ENCODE measurements around the gene MRPL22.
A peak's percentile ranks its signal among the peaks of the same experiment; 100 is the strongest.
"Not testable (repeated sequence)": the region's sequence is repeated elsewhere in the genome, so short reads cannot be mapped to it uniquely, and the experiment has no call there.

Gene MRPL22

DNA sequence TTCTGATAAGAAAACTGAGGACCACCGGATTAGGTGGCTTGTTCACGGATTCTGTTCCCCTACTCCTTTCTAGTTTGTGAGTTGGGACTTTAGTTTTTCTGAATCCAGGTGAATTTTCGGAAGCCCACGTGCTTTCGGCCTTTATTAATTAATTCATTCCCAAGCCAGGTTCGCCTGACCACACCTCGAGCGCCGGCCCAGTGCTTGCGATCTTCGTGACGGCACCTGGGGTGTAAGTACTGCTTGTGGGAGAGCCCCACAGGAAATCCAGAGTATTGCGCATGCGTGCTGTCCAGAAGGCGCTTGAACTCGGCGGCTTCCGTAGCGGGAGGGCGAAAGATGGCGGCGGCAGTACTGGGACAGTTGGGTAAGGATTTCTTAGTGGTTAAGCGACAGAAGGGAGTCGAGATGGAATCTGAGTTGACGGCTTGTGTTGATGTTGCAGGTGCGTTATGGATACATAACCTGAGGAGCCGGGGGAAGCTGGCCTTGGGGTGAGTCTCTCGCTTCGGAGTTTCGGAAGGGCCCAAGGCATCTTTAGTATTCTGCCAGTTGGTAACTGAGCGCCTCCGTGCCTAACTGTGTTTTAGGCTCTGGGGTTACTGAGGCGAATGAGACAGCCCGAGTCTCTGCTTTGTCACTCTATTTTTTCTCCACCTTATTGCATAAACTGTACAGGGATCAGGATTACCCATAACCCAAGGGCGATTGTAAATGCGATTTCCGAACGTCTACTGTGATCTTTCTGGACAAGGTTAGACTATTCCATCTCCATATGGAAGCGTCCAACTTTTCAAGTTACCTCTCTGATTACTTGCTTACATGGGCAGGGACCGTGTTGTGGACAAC lies at the start of gene MRPL22:
TSS of gene MRPL22 (plus strand) at position 302 of the 849 bp plus-strand sequence. CDS start at position 340, 38 bp downstream.
- peak; percentile 89 for DNase-seq (ENCODE audit: low read depth)

DNA sequence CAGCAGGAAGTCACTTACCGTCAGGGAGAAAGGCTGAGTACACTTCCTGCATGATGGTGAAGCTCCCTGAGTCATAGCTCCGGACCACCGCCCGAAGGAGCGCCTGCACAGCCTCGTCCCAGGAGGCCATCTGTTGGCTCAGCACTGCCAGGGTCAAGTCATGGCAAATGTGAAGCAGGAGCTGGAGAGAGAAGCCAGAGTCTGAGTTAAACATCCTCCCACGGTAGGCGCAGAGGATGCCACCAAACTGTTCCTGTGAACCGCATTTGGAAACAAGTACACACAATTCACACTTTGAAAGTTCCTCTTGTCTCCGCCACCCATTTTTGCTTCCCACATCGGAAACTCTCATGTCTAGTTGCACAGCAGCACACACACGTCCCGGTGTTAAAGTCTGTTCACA lies 48.5 kb upstream of the MRPL22 start:
- no peak for DNase-seq (ENCODE audit: low read depth)

DNA sequence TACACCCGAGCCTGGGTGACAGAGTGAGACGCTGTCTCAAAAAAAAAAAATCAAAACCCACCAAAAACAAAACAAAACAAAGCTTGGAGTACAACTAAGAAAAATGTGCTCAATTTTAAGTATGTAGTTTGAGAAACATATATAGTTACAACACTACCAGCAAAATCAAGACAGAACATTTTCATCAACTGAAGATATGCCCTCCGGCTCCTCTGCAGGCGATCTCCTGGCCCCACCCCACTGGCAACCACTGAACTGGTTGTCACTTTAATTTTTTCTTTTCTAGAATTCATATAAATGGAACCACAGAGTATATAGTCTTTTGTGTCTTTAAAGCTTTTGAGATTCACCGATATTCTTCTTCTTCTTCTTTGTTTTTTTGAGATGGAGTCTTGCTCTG lies 47.5 kb upstream of the MRPL22 start:
- DNase-seq (ENCODE audit: low read depth) = no peak

DNA sequence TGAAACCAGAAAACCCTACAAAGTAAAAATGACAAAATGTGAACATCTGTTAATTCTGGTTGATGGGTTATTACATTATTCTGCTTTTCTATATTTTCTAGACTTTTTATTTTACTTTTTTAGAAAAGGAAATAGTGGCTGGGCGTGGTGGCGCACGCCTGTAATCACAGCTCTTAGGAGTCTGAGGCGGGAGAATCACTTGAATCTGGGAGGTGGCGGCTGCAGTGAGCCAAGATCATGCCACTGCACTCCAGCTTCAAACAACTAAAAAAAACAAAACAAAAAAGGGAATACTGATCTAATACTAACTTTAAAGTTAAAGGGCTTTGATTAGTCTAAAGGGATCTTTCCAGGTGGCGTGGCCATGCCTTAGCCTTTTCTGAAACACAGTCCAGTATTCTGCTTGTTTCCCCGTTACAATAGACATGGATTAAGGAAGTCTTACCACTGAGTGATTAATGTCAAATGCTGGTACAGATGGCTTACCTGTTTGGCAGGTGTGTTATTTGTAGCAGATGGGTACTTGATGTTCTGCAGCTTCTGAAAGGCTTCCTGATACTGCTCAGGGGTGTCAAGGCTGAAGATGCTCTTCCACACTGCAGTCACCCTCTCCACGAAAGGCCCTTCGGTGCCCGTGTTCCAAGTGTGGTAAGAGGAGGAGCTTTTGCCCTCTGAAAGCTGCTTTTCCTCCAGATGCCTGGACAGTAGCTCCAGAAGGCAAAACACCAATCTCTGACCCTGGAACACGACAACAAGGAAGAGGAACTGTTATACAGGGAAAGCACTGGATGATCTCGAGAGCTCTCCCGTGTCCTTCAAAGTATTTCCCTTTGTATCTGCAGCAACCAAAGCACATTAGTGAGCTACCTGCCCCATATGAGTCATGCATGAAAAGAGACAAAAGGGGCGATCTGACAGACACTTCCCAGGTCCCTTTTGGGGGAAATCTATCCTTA lies 45.0 kb upstream of the MRPL22 start:
- no peak for DNase-seq (ENCODE audit: low read depth)

DNA sequence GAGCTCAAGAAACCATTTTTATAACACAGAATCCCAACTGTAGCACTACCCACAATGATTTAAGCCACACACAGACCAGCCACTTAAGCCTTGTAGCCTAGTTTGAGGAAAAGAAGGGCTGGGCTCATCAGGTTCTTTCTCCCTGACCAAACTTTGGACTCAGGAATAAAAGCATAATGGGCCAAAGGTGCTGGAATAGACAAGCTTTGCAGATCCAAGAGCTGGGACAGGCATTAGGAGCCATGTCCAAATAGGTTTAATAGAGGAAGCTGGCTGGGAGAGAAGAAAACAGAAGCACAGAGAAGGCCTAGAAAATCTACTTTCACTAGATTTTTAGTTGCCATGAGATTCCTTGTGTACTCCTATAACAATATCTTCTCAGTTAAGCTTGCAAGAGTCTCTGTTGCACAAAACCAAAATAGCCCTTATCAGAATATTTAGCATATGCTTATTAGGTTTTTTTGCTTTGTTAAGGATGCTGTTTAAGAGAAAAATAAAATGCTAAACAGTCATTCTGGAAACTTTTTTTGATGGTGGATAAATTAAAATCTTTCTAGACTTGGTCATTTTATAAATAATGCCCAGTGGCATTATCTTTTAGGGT lies 44.2 kb upstream of the MRPL22 start:
- no peak for DNase-seq (ENCODE audit: low read depth)

DNA sequence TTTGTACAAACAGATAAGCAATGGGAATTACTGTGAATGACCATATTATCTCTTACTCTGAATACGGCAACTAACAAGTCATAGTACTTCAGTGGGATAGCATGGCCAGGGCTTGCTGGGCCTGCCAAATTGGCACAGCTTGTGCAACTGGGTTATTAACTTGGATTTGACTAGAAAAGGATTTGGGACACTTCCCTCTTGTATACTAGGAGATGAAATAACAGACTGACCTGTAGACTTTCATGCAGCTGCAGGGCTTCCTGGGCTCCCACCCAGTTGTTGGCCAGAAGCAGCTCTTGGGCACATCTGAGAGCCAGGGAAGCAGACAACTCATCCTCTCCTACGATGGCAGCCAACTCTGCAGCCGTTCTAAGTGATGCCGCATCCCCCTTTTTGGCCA lies 42.7 kb upstream of the MRPL22 start:
- DNase-seq (ENCODE audit: low read depth) = no peak

DNA sequence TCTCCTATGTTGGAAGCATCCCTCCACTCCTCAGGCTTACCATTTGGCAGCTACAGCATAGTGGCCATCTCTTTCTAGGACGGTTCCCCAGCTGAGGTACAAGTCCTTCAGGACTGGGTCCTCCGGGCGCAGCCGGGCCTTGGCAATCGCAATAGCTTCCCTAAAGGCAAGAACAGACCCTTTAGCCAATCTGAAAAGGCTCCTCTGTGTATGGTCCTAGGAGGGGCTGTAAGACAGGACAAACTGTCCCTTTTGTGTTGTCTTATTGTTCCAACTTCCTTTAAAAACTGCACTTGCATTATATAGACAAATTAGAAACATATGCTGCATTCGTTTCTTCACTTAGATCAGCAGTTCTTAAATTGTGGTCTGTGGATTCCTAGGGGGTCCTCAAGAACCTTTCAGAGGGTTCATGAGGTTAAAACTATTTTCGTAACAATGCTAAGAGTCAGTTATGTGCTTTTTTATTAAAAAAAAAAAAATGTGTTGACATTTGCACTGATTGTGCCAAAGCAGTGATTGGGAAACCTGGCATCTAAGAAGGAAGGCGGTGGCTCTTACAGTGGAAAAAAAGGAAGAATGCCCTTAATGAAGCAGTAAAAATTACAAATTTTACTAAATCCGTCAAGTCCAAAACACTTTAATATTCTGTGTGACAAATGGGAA lies 41.6 kb upstream of the MRPL22 start:
- no peak for DNase-seq (ENCODE audit: low read depth)

DNA sequence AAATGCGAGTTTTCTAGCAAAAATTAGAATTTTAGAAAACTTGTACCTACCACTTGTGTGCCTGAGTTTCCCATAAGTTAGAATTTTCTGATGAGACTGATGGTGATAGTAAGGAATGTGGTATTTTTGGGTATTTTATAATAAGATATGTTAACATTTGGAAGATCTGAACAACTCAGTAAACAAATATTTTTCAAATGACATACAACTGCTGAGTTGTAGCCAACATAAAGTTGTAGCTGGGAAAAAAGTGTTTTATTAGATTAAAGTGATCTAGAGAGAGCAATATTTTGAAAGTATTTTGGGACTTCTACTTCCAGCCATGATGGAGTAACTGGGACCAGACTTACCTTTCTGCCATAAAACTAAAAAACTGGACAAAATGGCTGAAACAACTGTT lies 40.8 kb upstream of the MRPL22 start:
- DNase-seq (ENCODE audit: low read depth) = no peak

DNA sequence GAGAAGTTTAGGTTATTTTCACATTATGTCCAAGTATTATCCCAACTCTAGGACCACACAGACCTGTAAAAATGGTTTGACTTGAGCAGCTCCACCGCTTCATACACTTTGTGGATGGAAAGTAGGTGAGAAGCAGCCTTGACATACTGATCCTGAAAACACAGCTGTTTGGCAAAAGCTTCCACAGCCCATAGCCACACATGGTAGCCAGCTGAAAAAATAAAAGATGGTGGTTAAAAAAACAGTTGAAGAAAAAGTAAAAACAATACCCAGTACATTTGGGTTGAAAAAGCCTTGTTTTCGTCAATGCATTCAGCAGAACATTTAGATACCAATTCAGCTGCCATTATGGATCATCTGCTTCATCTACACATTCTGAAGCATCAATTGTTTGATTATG lies 39.6 kb upstream of the MRPL22 start:
- no peak for DNase-seq (ENCODE audit: low read depth)

DNA sequence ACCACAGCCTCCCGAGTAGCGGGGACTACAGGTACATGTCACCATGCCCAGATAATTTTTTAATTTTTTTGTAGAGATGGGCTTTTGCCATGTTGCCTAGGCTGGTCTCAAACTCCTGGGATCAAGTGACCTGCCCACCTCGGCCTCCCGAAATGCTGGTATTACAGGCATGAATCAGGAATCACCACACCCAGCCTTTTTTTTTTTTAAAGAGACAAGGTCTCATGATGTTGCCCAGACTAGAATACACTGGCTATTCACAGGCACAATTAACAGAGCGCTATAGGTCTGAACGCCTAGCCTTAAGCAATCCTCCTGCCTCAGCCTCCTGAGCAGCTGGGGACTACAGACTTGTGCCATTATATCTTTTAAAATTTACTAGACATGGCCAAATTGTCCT lies 39.0 kb upstream of the MRPL22 start:
- no peak for DNase-seq (ENCODE audit: low read depth)

DNA sequence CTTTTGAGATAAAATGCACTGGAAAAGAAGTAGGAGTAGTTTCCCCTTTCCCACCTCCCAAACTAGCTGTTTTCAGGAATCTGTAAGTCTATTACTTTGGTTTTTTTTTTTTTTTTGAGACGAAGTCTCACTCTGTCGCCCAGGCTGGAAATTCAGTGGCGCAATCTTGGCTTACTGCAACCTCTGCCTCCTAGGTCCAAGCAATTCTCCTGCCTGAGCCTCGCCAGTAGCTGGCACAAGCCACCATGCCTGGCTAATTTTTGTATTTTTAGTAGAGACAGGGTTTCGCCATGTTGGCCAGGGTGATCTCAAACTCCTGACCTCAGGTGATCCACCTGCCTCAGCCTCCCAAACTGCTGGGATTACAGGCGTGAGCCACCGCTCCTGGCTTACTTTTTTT lies 35.3 kb upstream of the MRPL22 start:
- not testable (repeated sequence) for DNase-seq (ENCODE audit: low read depth)

DNA sequence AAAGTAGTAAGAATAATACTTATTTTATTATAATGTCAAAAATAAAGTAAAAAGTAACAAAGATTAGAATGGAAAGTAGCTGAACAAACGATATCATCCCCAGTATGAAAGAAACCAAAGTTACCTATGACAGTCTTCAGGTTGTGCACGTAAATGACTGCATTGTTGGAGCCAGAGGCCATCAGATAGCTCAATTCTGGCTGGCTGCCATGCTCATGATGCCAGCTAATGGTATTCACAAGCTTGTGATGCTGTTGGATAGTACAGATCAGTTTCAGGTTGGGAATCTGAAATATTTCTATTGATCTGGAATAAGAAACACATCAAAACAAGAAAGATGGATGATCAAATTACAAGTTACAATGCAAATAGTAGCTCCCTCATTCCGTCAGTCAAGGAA lies 24.0 kb upstream of the MRPL22 start:
- DNase-seq (ENCODE audit: low read depth) = no peak

DNA sequence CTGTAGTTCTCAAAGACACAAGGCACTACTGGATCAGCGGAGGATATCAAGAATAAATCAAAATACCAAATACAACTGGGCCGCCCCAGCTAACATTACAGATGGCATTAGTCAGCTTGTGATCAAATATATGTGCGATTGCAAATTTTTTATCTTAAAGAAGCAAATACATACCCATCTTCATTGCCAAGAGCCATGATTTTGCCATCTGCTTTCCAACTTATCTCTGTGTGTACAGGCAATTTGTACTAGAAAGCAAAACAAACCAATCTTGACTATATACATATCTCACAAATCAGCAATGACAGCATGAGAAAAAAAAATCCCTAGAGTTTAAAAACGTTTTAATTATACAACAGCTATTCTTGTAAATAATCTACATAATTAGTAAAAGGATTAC lies 23.1 kb upstream of the MRPL22 start:
- DNase-seq (ENCODE audit: low read depth) = no peak

DNA sequence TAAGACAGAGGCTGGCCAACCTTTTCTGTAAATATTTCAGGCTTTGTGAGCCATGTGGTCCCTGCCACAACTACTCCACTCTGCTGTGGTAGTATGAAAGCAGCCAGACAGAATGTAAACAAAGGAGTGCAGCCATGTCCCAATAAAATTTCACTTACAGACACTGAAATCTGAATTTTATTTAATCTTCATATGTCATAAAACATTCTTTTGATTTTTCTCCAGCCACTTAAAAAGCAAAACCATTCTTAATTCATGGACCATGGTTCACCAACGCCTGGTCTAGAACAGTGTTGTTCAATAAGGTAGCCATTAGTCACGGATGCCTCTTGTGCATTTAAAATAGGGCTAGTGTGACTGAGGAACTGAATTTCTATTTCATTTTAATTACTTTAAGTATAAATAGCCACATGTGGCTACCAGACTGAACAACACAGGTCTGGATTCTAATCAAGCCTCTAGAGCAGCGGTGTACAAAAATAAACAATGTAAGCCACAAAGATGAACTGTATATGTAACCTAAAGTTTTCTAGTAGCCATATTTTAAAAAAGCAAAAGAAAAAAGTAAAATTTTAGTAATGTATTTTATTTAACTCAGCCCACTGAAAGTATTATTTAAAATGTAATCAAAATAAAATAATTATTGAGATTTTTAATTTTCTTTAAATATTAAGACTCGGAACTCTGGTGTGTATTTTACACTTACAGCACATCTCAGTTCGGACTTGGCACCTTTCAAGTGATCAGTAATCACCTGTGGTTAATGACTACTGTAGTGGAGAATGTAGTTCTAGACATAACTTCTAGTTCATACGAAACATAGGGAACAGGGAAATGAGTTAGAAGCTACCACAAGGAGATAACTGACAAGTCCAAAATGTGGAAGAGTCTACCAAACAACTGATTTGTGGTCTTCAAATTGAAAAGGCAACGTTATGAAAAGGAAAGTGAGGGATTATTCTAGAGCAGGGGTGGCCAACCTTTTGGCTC lies 17.1 kb upstream of the MRPL22 start:
- DNase-seq (ENCODE audit: low read depth) = no peak

DNA sequence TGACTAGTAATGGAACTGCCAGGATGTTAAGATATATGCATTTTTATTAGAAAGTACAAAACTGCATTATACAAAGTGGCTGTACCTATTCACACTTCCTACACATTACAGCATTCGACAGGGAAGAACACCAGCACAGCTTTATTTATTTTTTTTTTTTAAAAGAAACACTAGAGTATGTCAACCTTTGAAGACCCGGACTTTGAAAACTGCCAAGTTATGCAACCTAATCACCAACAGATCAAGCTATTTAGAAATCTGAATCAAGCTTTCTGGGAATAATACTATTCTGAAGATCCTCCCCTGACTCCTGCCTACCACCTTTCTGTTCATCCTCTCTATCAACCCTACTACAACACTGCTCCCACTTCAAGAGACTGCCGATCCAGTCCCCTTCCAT lies 7.3 kb upstream of the MRPL22 start:
- DNase-seq (ENCODE audit: low read depth) = no peak

DNA sequence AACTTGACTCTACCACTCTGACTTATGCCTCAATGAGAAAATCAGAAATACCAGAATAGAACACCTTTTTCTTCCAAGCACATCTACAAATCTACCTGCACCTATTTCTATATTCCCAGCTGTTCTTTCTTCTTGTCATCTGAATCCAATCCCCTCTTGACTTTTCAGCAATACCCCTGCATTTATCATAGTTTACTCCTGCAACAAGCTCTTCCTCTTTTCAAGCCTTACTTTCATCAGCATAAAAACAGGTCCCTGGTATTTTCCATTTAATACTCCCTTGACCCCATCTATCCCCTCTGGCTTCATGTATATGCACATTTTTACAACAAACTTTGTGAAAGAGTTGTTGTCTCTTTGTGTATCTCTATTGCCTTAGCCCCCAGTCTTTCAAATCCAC lies 6.0 kb upstream of the MRPL22 start:
- no peak for DNase-seq (ENCODE audit: low read depth)

DNA sequence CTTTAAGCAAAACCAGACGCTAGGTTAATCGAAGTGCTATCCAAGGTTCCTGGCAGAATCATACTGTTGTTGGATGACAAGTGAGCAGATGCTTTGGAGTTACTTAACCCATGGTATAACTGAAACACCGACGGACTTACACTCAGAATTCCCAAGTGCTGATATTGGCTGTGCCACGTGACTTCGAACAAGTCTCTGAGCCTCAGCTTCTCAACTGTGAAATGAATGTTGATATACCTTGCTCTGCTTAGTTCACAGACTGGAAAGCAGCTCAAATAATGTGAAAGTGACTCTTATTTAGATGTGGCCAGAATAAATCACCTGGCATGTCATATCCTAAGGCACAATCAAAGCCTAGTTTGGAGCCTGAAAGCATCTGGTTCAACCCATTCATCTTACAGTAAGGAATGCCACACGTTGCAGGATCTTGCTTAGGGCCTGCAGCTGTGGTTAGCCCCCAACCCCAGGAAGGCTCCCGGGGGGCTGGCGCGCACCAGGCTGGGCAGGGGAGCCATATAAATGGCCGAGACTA lies 3.6 kb upstream of the MRPL22 start:
- no peak for DNase-seq (ENCODE audit: low read depth)

DNA sequence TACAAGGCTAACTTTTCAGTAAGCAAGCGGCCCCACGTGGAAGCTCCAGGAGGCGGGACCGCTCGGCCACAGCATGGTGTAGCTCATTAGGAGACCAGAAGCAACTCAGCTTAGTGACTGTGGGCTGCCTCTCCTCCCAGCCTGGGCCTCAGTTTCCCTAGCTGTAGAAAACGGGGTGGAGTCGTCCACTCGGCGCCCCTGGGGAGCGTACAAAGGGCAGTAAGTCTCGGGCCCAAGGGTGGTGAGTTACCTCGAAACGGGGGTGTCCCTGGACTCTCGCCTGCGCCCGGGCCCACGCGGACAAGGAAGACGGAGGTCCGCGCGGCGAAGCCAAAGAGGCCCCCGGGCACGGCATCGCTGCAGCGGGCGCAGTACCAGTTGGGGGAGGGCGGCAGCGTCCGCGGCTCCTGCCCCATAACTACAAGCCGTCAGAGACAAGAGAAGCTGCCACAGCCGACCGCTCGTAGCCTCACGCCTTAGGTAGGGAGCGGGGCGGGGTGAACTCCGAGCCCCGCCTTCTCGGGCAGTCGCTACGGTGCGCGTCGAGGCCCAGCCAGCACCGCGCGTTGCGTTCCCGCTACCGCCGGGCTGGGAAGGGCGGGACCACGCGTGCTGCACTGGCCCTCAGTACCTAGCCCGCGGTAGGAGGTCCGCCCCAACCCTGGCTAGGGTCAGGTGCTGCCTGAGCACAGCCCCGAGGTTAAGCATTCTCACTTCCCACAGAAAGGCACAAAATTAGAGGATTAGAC lies 3.0 kb upstream of the MRPL22 start, which contains the start of gene GEMIN5:
TSS of gene GEMIN5 (minus strand) at position 494 of the 749 bp plus-strand sequence. CDS start at position 416, 78 bp downstream.
- DNase-seq (ENCODE audit: low read depth) = peak; percentile 75

DNA sequence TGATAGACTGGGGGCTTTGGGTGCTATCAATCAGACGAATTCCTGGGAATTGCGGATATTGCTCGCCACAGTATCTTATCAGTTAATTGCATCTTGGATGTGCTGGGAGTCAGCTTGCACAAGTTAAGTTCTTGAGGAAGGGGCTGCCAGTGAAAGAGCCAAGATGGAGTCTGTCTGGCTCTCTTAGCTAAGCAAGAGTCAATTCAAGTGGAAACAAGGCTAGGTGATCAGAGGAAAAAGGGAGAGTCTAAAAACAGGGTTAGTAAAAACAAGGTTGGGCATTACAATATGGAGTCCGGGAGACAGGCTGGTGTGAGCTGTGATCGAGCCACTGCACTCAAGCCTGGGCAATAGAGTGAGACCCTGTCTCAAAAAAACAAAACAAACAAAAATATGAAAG lies 1.5 kb upstream of the MRPL22 start:
- not testable (repeated sequence) for DNase-seq (ENCODE audit: low read depth)

DNA sequence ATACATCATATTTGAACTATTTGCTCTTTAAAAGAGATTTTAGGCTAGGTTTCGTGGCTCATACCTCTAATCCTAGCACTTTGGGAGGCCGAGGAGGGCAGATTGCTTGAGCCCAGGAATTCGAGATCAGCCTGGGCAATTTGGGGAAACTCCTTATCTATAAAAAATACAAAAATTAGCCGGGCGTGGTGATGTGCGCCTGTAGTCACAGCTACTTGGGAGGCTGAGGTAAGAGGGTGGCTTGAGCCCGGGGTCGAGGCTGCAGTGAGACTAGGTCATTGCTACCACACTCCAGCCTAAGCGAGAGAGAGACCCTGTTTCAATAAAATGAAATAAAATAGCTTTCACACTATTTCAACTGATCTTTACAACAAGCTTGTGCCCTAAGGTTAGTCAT lies 500 bp upstream of the MRPL22 start:
- DNase-seq (ENCODE audit: low read depth) = no peak

Measured in activated T-helper 9 cell treated with anti-CD3 and anti-CD28 coated beads, Interleukin-2, amount 50 U/mL, for 16 hours (primary cell).